Rectal smooth muscle tissue (tissue), 1 donor: Measurements from ENCODE around the gene LDLRAD4.

Experiments
- H3K27ac ChIP-seq: one replicate; pipeline ENCODE4 v1.7.0; 2013; ENCODE audit warnings: low read depth, low read length, inconsistent platforms
- H3K27me3 ChIP-seq: one replicate; pipeline ENCODE4 v1.7.0; 2013; ENCODE audit warnings: low read length; ENCODE audit not compliant: control insufficient read depth, insufficient read depth
- H3K36me3 ChIP-seq: one replicate; pipeline ENCODE4 v1.7.0; 2013; ENCODE audit warnings: low read length; ENCODE audit not compliant: control insufficient read depth, insufficient read depth
- H3K4me1 ChIP-seq: one replicate; pipeline ENCODE4 v1.7.0; 2013; ENCODE audit warnings: low read length; ENCODE audit not compliant: control insufficient read depth, insufficient read depth
- H3K4me3 ChIP-seq: one replicate; pipeline ENCODE4 v1.7.0; 2013; ENCODE audit warnings: low read length
- H3K9ac ChIP-seq: one replicate; pipeline ENCODE4 v1.7.0; 2013; ENCODE audit warnings: low read length

Gene LDLRAD4

GRCh38 chr18:13578400-13578799, 359.8 kb downstream of the LDLRAD4 start:
- no peak overlapping the region for H3K9ac ChIP-seq
- no peaks in the 10 kb centered on the region for H3K36me3 ChIP-seq
- H3K4me3 ChIP-seq = no peak overlapping the region
- H3K27me3 ChIP-seq = no peaks in the 10 kb centered on the region
- no peak overlapping the region for H3K27ac ChIP-seq
- H3K4me1 ChIP-seq = no peaks in the 10 kb centered on the region

GRCh38 chr18:13579874-13580273, 361.3 kb downstream of the LDLRAD4 start:
- H3K36me3 ChIP-seq = peaks cover 2% of the 10 kb centered on the region
- H3K27ac ChIP-seq = no peak overlapping the region
- no peak overlapping the region for H3K9ac ChIP-seq
- H3K27me3 ChIP-seq = no peaks in the 10 kb centered on the region
- no peaks in the 10 kb centered on the region for H3K4me1 ChIP-seq
- no peak overlapping the region for H3K4me3 ChIP-seq

- no peak overlapping the region for H3K27ac ChIP-seq
- H3K27me3 ChIP-seq = no peaks in the 10 kb centered on the region
- H3K4me3 ChIP-seq = no peak overlapping the region
- H3K36me3 ChIP-seq = peaks cover 2% of the 10 kb centered on the region
- no peaks in the 10 kb centered on the region for H3K4me1 ChIP-seq
- H3K9ac ChIP-seq = no peak overlapping the region
Measured at GRCh38 chr18:13580351-13580750, 361.8 kb downstream of the LDLRAD4 start.

- H3K36me3 ChIP-seq = peaks cover 2% of the 10 kb centered on the region
- no peak overlapping the region for H3K27ac ChIP-seq
- no peak overlapping the region for H3K9ac ChIP-seq
- no peaks in the 10 kb centered on the region for H3K27me3 ChIP-seq
- H3K4me3 ChIP-seq = no peak overlapping the region
- H3K4me1 ChIP-seq = no peaks in the 10 kb centered on the region
Measured at GRCh38 chr18:13580991-13581390, 362.4 kb downstream of the LDLRAD4 start.

- Histone ChIP-seq H3K4me3 (no peak overlapping the region), H3K36me3 (peaks cover 2% of the 10 kb centered on the region), H3K4me1 (no peaks in the 10 kb centered on the region), H3K27me3 (no peaks in the 10 kb centered on the region), H3K27ac (no peak overlapping the region), H3K9ac (no peak overlapping the region)
Measured at GRCh38 chr18:13581496-13582177, 363.1 kb downstream of the LDLRAD4 start.

GRCh38 chr18:13582178-13582670, 363.7 kb downstream of the LDLRAD4 start:
- H3K27ac ChIP-seq = no peak overlapping the region
- no peaks in the 10 kb centered on the region for H3K27me3 ChIP-seq
- no peaks in the 10 kb centered on the region for H3K4me1 ChIP-seq
- no peak overlapping the region for H3K9ac ChIP-seq
- H3K36me3 ChIP-seq = peaks cover 2% of the 10 kb centered on the region
- H3K4me3 ChIP-seq = no peak overlapping the region

GRCh38 chr18:13583576-13584550, 365.3 kb downstream of the LDLRAD4 start:
- no peak overlapping the region for H3K9ac ChIP-seq
- no peak overlapping the region for H3K27ac ChIP-seq
- H3K4me1 ChIP-seq = no peaks in the 10 kb centered on the region
- no peak overlapping the region for H3K4me3 ChIP-seq
- H3K27me3 ChIP-seq = no peaks in the 10 kb centered on the region
- peaks cover 2% of the 10 kb centered on the region for H3K36me3 ChIP-seq

- Histone ChIP-seq H3K4me3 (no peak overlapping the region), H3K9ac (no peak overlapping the region), H3K36me3 (peaks cover 2% of the 10 kb centered on the region), H3K27me3 (no peaks in the 10 kb centered on the region), H3K4me1 (no peaks in the 10 kb centered on the region), H3K27ac (no peak overlapping the region)
Measured at GRCh38 chr18:13584825-13585224, 366.3 kb downstream of the LDLRAD4 start.

- H3K27me3 ChIP-seq = no peaks in the 10 kb centered on the region
- no peak overlapping the region for H3K27ac ChIP-seq
- no peak overlapping the region for H3K9ac ChIP-seq
- H3K36me3 ChIP-seq = peaks cover 2% of the 10 kb centered on the region
- H3K4me3 ChIP-seq = no peak overlapping the region
- H3K4me1 ChIP-seq = no peaks in the 10 kb centered on the region
Measured at GRCh38 chr18:13585379-13586153, 367.0 kb downstream of the LDLRAD4 start.

GRCh38 chr18:13587001-13587400, 368.4 kb downstream of the LDLRAD4 start:
- H3K27ac ChIP-seq = no peak overlapping the region
- no peaks in the 10 kb centered on the region for H3K27me3 ChIP-seq
- H3K36me3 ChIP-seq = peaks cover 2% of the 10 kb centered on the region
- no peak overlapping the region for H3K4me3 ChIP-seq
- no peaks in the 10 kb centered on the region for H3K4me1 ChIP-seq
- no peak overlapping the region for H3K9ac ChIP-seq

GRCh38 chr18:13587477-13587876, 368.9 kb downstream of the LDLRAD4 start:
- H3K27me3 ChIP-seq = no peaks in the 10 kb centered on the region
- H3K27ac ChIP-seq = no peak overlapping the region

GRCh38 chr18:13587937-13588336, 369.4 kb downstream of the LDLRAD4 start:
- no peak overlapping the region for H3K9ac ChIP-seq
- H3K27me3 ChIP-seq = no peaks in the 10 kb centered on the region
- no peaks in the 10 kb centered on the region for H3K4me1 ChIP-seq
- peaks cover 2% of the 10 kb centered on the region for H3K36me3 ChIP-seq
- no peak overlapping the region for H3K27ac ChIP-seq
- H3K4me3 ChIP-seq = no peak overlapping the region

More at GRCh38 chr18:13587477-13587876, 368.9 kb downstream of the LDLRAD4 start:
- Histone ChIP-seq H3K4me1 (no peaks in the 10 kb centered on the region), H3K9ac (no peak overlapping the region), H3K36me3 (peaks cover 2% of the 10 kb centered on the region), H3K4me3 (no peak overlapping the region)
